GM12892 (cell line): ENCODE measurements around the gene PAIP2B.

Experiments
- POLR2A ChIP-seq: IDR thresholded peaks from 2 replicates; pipeline ENCODE4 v1.6.1; 2011; ENCODE audit warnings: low read depth, low read length, control low read depth
- POLR2AphosphoS5 ChIP-seq: IDR thresholded peaks from 2 replicates; pipeline ENCODE4 v1.6.1; 2011; ENCODE audit warnings: low read depth, low read length, control low read depth
- TAF1 ChIP-seq: IDR thresholded peaks from 2 replicates; pipeline ENCODE4 v1.6.1; 2011; ENCODE audit warnings: low read depth, mild to moderate bottlenecking, control low read depth, low read length, borderline replicate concordance

DNA sequence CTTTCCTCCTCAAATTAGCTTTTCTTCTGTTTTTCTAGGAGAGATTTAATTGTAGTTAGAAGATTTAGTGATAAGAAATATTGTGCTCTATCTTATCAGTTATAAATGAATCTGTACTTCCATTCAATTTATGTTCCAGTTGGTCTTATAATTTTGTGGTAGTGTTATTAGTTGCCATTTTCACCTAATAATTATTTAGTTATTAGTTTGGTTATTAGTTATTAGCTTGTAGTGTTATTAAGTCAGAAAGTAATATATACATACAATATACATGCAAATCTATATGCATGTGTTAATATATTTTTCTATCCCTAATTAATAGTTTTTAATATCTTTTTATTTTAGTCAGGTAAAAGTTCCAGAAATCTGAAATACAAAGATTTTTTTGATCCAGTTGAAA lies 93.3 kb downstream of the PAIP2B start:
- TF ChIP-seq POLR2A (no peak), POLR2AphosphoS5 (no peak), TAF1 (no peak)
